HepG2 (cell line): ENCODE results near the gene GHRHR. TPM values are rescaled to one million over a fixed set of nuclear protein-coding genes. Genes with fewer than 3 reads are reported as not detected.

ENCODE experiments used
- ATAC-seq: fragments of 200-7000 bp; cut with Tn5 transposase; 3 replicates; pipeline ENCODE4 v1.9.1; 2020; ENCODE audit warnings: mild to moderate bottlenecking, moderate library complexity
- BruUV-seq: library from RNA; stranded (reverse); fragments of 400-500 nt; replicated peaks from 2 replicates; lab custom pipeline; 2021; lab: Mats Ljungman, UMichigan
- CTCF ChIA-PET: fragments of 300-600 bp; formaldehyde crosslinking; extraction: SDS; loops from one replicate; lab custom pipeline; 2021; ENCODE audit warnings: low total read pairs, inconsistent platforms, low intra/inter-chr PET ratio; lab: Yijun Ruan, JAX
- POLR2A ChIA-PET: fragments of 350-600 bp; sonication (Branson Sonifier 250); formaldehyde crosslinking; loops from one replicate; lab custom pipeline; 2020; ENCODE audit warnings: antibody characterized with exemption, inconsistent platforms; lab: Yijun Ruan, JAX
- DNase-seq: peaks from one replicate; pipeline ENCODE4 v3.0.0-alpha.2; 2015; ENCODE audit warnings: low spot score
- FAIRE-seq: peaks from 3 replicates; lab custom pipeline; 2011; peaks lifted over from hg19 to GRCh38; lab: Jason Lieb, UNC
- H2AFZ ChIP-seq: one replicate; pipeline ENCODE4 v1.6.1; 2011; ENCODE audit warnings: low read length, inconsistent platforms
- H3K27ac ChIP-seq: fragments of 300-600 bp; 3 replicates; pipeline ENCODE4 v1.8.0; 2011; ENCODE audit warnings: mixed run types, mild to moderate bottlenecking, mixed read lengths, low read length, inconsistent platforms; ENCODE audit not compliant: insufficient read depth; ENCODE audit errors: extremely low read length
- H3K27me3 ChIP-seq, 2 experiments: fragments of 200-600 bp in 1 of 2; 2 replicates in 1 of 2; 3 replicates in 1 of 2; pipeline versions ENCODE4 v1.6.0 to v1.8.0; 2011; ENCODE audit warnings: low read length in 2 of 2, mild to moderate bottlenecking in 2 of 2, moderate library complexity in 2 of 2, inconsistent platforms in 1 of 2; ENCODE audit not compliant: insufficient read depth in 2 of 2, control insufficient read depth in 1 of 2
- H3K36me3 ChIP-seq, 2 experiments: fragments of 200-600 bp in 1 of 2; replicated peaks in 1 of 2; 2 replicates in 1 of 2; 3 replicates in 1 of 2; pipeline versions ENCODE4 v1.5.1 to v1.8.0; 2011; ENCODE audit warnings: low read length in 2 of 2, inconsistent platforms in 1 of 2; ENCODE audit not compliant: insufficient read depth in 2 of 2, control insufficient read depth in 1 of 2
- H3K4me1 ChIP-seq: 2 replicates; pipeline ENCODE4 v1.5.1; 2012; ENCODE audit warnings: low read length, inconsistent platforms; ENCODE audit not compliant: insufficient read depth
- H3K4me2 ChIP-seq: 2 replicates; pipeline ENCODE4 v1.6.0; 2011; ENCODE audit warnings: low read depth, low read length, inconsistent platforms
- H3K4me3 ChIP-seq, 3 experiments: fragments of 200-600 bp in 1 of 3; sonication (generic), shearing (Covaris generic) in 1 of 3; replicated peaks in 1 of 3; 2 replicates each; pipeline ENCODE4 v1.5.1; 2011 to 2016; ENCODE audit warnings: low read length in 3 of 3, inconsistent platforms in 2 of 3, low read depth in 2 of 3, mild to moderate bottlenecking in 2 of 3, control low read depth in 1 of 3, mixed read lengths in 1 of 3; ENCODE audit not compliant: insufficient read depth in 1 of 3
- H3K79me2 ChIP-seq: one replicate; pipeline ENCODE4 v1.6.1; 2011; ENCODE audit warnings: low read length, inconsistent platforms; ENCODE audit not compliant: insufficient read depth
- H3K9ac ChIP-seq: 2 replicates; pipeline ENCODE4 v1.6.0; 2011; ENCODE audit warnings: mild to moderate bottlenecking, low read depth, low read length, inconsistent platforms; ENCODE audit not compliant: insufficient read depth
- H3K9me3 ChIP-seq: 2 replicates; pipeline ENCODE4 v1.5.1; 2012; ENCODE audit warnings: mild to moderate bottlenecking, low read length
- H4K20me1 ChIP-seq: 2 replicates; pipeline ENCODE4 v1.6.0; 2011; ENCODE audit warnings: inconsistent platforms, mild to moderate bottlenecking, low read length, moderate library complexity; ENCODE audit not compliant: insufficient read depth
- DNMT1 ChIP-seq: sonication (generic); formaldehyde crosslinking; IDR thresholded peaks from 2 replicates; pipeline ENCODE4 v1.5.1; 2020; ENCODE audit warnings: mild to moderate bottlenecking, missing genetic modification reagents
- DPF2 ChIP-seq: sonication (generic); formaldehyde crosslinking; IDR thresholded peaks from 2 replicates; pipeline ENCODE4 v1.4.0; 2020; ENCODE audit warnings: mild to moderate bottlenecking, low read depth, missing genetic modification reagents, borderline replicate concordance
- NCOA5 ChIP-seq: sonication (generic); formaldehyde crosslinking; IDR thresholded peaks from 2 replicates; pipeline ENCODE4 v1.4.0; 2020; ENCODE audit warnings: missing genetic modification reagents
- SIX1 ChIP-seq: sonication (generic); formaldehyde crosslinking; IDR thresholded peaks from 2 replicates; pipeline ENCODE4 v1.4.0; 2020; ENCODE audit warnings: missing genetic modification reagents, borderline replicate concordance
- SKI ChIP-seq: fragments of 450-650 bp; IDR thresholded peaks from one replicate; pipeline ENCODE4 v1.6.1; 2018; ENCODE audit warnings: mild to moderate bottlenecking; ENCODE audit not compliant: partially characterized antibody
- STAT5B ChIP-seq: sonication (generic); formaldehyde crosslinking; IDR thresholded peaks from 2 replicates; pipeline ENCODE4 v1.4.0; 2020; ENCODE audit warnings: missing genetic modification reagents
- TBX2 ChIP-seq: sonication (generic); formaldehyde crosslinking; IDR thresholded peaks from 2 replicates; pipeline ENCODE4 v1.5.0; 2020; ENCODE audit warnings: missing genetic modification reagents, mild to moderate bottlenecking, borderline replicate concordance
- TCF12 ChIP-seq, 2 experiments: fragments of 450-650 bp in 1 of 2; sonication (generic) in 1 of 2; formaldehyde crosslinking in 1 of 2; IDR thresholded peaks; 2 replicates each; pipeline versions ENCODE4 v1.6.1 to v1.8.0; 2017 to 2022; ENCODE audit warnings: antibody characterized with exemption in 1 of 2, mild to moderate bottlenecking in 1 of 2, missing genetic modification reagents in 1 of 2, moderate library complexity in 1 of 2
- ZSCAN9 ChIP-seq: IDR thresholded peaks from 2 replicates; pipeline ENCODE4 v1.6.1; 2016; ENCODE audit warnings: borderline replicate concordance
- WGBS: methylation state at CpG from one replicate; pipeline ENCODE4 v1.1.6; 2017; ENCODE audit warnings: low lambda C conversion rate; 5-methylcytosine and 5-hydroxymethylcytosine counted together
- in situ Hi-C: cut with HindIII; loops from 2 replicates; pipeline ENCODE4 v1.10.0; 2017; ENCODE audit warnings: low pct_unique_long_range_greater_than_20kb; ENCODE audit not compliant: extremely low pct_ligation_motif_present
- intact Hi-C: fragments of 100-400 bp; cut with micrococcal nuclease; formaldehyde crosslinking; loops from one replicate; pipeline ENCODE4 v1.10.0; 2022; ENCODE audit not compliant: unreplicated experiment
- polyA plus RNA-seq, 8 experiments: library from polyadenylated mRNA; depleted of rRNA in 3 of 8; stranded (reverse) in 7 of 8; unstranded in 1 of 8; fragments of >200 nt; fragmentation: Illumina TruSeq in 4 of 8; extraction: Trizol in 4 of 8; gene quantifications; 2 replicates each; pipeline versions ENCODE4 v1.2.1 to v1.2.3, GENCODE V29; 2011 to 2016; ENCODE audit warnings: low read depth in 4 of 8, missing spikeins in 1 of 8, mixed read lengths in 1 of 8; ENCODE audit not compliant: insufficient read depth in 1 of 8
- total RNA-seq, 5 experiments: library from RNA; depleted of rRNA; stranded (reverse); fragments of >200 nt; fragmentation: Illumina TruSeq; extraction: Trizol; gene quantifications; 2 replicates each; pipeline ENCODE4 v1.2.3, GENCODE V29; 2016; ENCODE audit warnings: low read depth in 1 of 5
- TF ChIP-seq, protein P1 (sequence below), 2 experiments: sonication (generic) in 1 of 2; formaldehyde crosslinking in 1 of 2; IDR thresholded peaks; 2 replicates each; pipeline versions ENCODE4 v1.5.1 to v1.6.1; 2011 to 2020; ENCODE audit warnings: borderline replicate concordance in 1 of 2, low read depth in 1 of 2, low read length in 1 of 2, mild to moderate bottlenecking in 1 of 2, missing genetic modification reagents in 1 of 2, moderate library complexity in 1 of 2
- TF ChIP-seq, protein P2 (sequence below): sonication (generic); formaldehyde crosslinking; IDR thresholded peaks from 2 replicates; pipeline ENCODE4 v1.5.0; 2020; ENCODE audit warnings: mild to moderate bottlenecking, missing genetic modification reagents

The GHRHR gene
- total and polyA plus RNA-seq, 2 of the 13 experiments (the other 11 are each of a cell fraction or from before 2014, with no cell fraction given): not detected

DNA sequence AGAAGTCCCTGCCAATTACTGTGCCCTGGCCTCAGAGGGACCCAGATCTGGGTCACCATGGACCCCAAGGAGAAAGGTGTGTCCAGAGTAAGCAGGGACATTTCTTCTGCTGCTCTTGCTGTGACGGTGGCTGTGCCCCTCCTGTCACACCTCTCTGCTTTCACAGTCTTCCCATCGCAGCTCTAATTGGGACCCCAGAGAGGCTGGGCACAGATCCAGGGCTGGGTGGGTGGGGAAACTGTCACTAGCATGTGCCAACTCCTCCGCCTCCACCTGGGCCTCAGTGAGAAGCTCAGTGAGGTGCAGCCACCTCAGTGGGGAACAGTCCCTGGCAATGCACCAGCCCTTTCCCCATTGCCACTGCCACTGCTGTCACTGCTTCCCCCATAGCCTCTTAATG is 51.1 kb downstream of the GHRHR start:
- Histone ChIP-seq H3K27ac (no peak overlapping the region), H2AFZ (no peak overlapping the region), H3K4me3 (no peak overlapping the region), H3K9ac (no peak overlapping the region), H3K4me2 (no peak overlapping the region), H3K9me3 (no peaks in the 10 kb centered on the region), H4K20me1 (no peaks in the 10 kb centered on the region), H3K4me1 (no peaks in the 10 kb centered on the region), H3K27me3 (peaks cover 0 to 2% of the 10 kb centered on the region in 2 experiments; a peak in 3 of 5 replicates), H3K36me3 (no peaks in the 10 kb centered on the region), H3K79me2 (no peaks in the 10 kb centered on the region)
- CTCF ChIA-PET: no interaction called here
- intact Hi-C loops: no loop called here
- WGBS: 0% methylated on average over 2 of the region's 3 CpGs
- POLR2A ChIA-PET: no interaction called here
- ATAC-seq (no peak), FAIRE-seq (no peak), DNase-seq (no peak)
- TF ChIP-seq, protein P1, sequence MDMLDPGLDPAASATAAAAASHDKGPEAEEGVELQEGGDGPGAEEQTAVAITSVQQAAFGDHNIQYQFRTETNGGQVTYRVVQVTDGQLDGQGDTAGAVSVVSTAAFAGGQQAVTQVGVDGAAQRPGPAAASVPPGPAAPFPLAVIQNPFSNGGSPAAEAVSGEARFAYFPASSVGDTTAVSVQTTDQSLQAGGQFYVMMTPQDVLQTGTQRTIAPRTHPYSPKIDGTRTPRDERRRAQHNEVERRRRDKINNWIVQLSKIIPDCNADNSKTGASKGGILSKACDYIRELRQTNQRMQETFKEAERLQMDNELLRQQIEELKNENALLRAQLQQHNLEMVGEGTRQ (IDR thresholded peaks at IDR 0.05; ENCODE audit: low read depth, low read length): no peak
- TF ChIP-seq, protein P1 (CRISPR knock-in tag; IDR thresholded peaks at IDR 0.05; ENCODE audit: borderline replicate concordance): no peak
- no peak for TF ChIP-seq STAT5B (CRISPR knock-in tag)
- in situ Hi-C loops: no loop called here
- no TSS peak for BruUV-seq

DNA sequence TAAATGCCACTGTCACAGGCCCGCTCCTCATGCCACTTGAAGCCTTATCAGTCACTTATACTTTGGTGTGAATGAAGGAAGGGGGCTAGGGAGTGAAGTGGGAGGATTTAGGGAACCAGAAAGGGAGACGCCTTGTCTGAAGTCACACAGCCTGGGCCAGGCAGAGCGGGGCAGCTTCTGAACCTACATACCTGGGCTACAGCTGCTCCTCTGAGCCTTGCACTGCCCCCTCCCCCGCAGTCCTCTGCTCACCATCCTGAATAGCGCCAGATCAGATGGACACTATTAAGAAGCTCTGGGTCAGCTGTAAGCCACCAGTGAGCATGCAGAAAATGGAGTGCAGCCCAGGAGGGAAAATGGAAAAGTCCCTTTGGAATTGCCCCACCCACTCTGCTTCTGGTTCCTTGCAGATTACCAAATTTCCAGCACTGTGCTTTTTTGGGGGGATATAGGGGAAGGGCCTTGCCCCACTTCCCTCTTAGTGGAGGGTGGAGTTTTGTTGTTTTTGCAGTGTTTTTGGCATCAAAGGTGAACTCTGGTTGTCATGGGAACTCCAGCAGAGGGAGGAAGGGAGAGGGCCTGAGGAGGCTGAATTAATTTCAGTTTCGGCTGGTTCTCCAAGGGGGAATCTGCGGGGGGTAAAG is 53.4 kb downstream of the GHRHR start:
- peaks cover 0 to 2% of the 10 kb centered on the region in 2 experiments; a peak in 3 of 5 replicates for H3K27me3 ChIP-seq
- no peak for TF ChIP-seq TBX2
- TF ChIP-seq DPF2 (CRISPR knock-in tag): no peak
- no peak for TF ChIP-seq DNMT1 (CRISPR knock-in tag)
- no peak for TF ChIP-seq SIX1 (CRISPR knock-in tag)
- TF ChIP-seq, protein P2, sequence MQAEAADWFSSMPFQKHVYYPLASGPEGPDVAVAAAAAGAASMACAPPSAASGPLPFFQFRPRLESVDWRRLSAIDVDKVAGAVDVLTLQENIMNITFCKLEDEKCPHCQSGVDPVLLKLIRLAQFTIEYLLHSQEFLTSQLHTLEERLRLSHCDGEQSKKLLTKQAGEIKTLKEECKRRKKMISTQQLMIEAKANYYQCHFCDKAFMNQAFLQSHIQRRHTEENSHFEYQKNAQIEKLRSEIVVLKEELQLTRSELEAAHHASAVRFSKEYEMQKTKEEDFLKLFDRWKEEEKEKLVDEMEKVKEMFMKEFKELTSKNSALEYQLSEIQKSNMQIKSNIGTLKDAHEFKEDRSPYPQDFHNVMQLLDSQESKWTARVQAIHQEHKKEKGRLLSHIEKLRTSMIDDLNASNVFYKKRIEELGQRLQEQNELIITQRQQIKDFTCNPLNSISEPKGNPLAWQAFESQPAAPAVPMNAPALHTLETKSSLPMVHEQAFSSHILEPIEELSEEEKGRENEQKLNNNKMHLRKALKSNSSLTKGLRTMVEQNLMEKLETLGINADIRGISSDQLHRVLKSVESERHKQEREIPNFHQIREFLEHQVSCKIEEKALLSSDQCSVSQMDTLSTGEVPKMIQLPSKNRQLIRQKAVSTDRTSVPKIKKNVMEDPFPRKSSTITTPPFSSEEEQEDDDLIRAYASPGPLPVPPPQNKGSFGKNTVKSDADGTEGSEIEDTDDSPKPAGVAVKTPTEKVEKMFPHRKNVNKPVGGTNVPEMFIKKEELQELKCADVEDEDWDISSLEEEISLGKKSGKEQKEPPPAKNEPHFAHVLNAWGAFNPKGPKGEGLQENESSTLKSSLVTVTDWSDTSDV: no peak
- no peak for TF ChIP-seq NCOA5
- no peak for TF ChIP-seq ZSCAN9 (CRISPR knock-in tag)
- TF ChIP-seq SKI: no peak
- no peak for TF ChIP-seq TCF12 (IDR thresholded peaks at IDR 0.05)
- TF ChIP-seq TCF12 (CRISPR knock-in tag; IDR thresholded peaks at IDR 0.05): no peak

More for the DNA sequence above, 53.4 kb downstream of the GHRHR start:
- Histone ChIP-seq H3K27ac (no peak overlapping the region), H3K36me3 (no peaks in the 10 kb centered on the region), H3K9me3 (no peaks in the 10 kb centered on the region), H3K79me2 (no peaks in the 10 kb centered on the region), H3K9ac (no peak overlapping the region), H3K4me2 (no peak overlapping the region), H3K4me3 (no peak overlapping the region), H4K20me1 (no peaks in the 10 kb centered on the region), H2AFZ (no peak overlapping the region), H3K4me1 (no peaks in the 10 kb centered on the region)
- ChIA-PET POLR2A (no interaction called here), CTCF (no interaction called here)
- BruUV-seq: no TSS peak
- no peak for DNase-seq
- WGBS: 8% methylated on average over 4 of the region's 7 CpGs
- no peak for ATAC-seq
- in situ Hi-C loops: no loop called here
- no peak for FAIRE-seq
- intact Hi-C loops: no loop called here
